Stimulated activated CD8-positive, alpha-beta memory T cell treated with anti-CD3 and anti-CD28 coated beads, Interleukin-12 subunit alpha, Interleukin-12 subunit beta, amount 100 ng/mL, for 24 hours (primary cell): ENCODE results near the gene DAPK2.
"Not testable (repeated sequence)": the region's sequence is repeated elsewhere in the genome, so short reads cannot be mapped to it uniquely, and the experiment has no call there.

Experiments
- DNase-seq: peaks from one replicate; pipeline ENCODE4 v3.0.0-alpha.2; 2020; ENCODE audit errors: extremely low read depth

The DAPK2 gene

DNA sequence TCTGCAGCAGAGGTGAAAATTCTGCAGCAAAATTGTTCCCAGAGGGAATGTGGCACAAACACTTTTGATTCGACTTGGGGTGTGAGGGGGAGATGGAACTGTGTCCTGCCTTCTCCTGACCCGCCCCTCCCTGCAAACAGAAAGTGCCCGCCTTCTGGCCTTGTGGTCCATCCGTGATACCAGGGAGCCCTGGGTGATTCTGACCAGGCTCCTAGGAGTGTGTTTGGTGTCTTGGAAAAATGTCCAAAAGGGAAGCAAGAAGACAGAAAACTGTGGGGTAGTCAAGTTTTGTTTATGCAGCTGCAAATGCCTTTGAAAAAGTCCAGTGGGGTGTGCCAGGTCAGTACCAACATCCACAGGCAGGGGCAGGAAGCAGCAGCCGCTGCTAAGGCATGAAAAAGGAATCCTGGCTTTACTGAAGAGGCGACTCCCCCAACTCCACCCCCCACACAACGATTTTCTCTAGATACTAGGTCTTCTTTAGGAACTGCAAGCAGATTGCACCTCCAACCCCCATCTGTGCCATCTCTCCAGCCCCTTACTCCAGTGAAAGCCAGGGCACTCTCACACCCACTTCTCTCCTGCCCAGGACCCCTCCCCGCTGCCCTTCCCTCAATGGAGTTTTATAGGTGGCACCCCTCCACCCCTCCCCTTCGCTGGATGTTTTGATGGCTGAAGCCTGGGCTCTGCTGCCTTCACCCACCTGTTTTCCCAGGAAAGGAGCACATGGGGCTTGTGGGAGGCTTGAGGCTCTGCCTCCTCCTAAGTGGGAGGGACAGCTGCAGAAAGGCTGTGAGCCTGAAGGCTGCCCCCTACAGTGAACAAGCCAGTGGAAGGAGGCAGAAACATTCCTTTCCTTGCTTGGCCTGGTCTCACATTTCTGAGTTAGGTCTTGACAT is 130.2 kb downstream of the DAPK2 start:
- DNase-seq: no peak

DNA sequence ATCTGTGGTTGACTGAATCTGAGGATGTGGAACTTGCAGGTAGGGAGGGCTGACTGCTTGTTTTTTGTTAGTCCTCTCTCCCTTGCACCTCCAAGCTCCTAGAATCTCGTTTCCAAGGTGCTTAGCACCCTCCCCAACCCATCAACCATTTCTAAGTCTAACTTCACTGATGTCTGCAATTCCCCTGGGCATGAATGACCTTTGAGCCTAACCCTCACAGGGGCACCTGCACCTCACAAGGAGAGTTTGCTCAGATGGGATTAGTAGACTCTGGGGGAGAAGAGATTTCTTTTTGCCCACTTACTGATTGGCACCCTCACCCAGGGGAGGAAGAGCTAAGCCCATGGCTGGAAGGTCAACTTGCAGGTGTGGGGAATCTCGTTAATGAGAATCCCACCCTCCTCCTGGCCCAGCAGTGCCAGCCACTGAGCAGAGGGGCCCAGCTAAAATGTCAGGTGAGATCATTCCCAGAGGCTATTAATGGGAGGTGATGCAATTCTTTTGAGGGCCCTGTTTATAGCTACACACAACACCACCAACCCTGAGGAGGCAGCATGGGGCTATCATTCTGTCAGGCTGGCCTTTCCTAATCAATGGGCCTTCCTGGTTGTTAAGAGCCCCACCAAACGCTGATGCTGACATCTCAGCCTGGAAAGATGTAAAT is 130.9 kb downstream of the DAPK2 start:
- no peak for DNase-seq

DNA sequence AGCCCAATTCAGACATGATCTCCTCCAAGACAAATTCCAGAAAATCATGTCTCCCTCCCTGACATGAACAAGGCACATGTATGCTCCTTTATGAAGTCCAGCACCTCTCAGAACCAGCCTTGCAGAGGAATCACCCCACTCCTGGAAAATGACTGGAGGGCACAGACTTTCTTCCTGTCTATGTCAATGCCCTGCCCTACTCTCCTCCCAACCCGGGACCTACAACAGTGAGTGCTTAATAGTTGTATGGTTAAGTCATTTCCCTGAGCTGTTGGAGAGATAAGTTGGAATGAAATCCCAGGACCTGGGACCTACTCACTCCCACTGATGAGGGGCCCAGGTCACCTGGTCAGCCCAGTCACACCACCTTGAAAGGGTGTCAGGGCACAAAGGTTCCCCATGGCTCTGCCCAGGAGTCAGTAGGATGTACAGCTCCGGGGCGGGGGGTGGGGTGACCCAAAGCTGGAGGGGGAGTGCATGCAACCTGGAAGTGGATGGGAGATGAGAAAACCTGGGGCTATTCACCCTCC is 132.4 kb downstream of the DAPK2 start:
- DNase-seq: no peak

DNA sequence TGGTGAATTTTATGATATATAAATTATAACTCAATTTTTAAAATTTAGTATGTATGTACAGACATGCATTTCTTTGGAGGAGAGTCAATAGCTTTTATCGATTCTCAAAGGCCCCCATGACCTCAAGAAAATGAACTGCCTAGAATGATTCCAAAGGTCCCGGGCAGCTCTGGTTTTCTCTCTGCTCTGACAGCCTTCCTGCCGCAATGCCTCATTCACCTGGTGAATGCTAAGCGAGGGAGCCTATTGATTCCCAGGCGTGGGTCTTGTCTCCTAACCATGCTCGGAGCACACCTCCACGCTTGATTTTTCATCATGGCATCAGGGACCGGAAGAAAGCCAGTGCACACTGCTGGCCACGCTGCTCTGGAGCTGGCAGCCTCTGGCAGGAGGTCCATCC is 132.9 kb downstream of the DAPK2 start:
- no peak for DNase-seq

DNA sequence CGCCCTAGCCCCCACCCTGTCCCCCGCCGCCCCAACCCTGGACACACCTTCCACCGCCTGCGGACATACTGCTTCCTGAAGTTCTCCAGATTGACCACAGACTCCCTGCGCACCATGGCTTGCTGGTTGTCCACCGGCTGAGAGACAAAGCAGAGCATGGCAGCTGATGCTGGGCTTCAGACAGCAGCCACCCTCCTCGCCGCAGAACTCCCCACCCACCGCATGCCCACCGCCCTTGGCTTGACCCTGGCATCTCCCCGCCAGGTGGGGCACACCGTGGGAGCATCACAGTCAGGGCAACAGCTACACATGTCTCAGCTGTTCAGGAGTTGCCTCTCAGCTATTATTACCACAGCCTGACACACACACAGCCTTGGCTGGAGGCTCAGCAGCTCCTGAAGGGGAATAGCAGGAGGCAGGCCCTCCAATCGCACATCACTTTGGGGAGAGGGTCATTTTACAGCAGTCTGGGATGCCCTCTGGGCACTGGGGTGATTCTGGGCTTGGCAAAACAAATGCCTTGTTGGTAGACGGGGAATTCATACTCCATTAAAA is 134.1 kb downstream of the DAPK2 start:
- DNase-seq: no peak

DNA sequence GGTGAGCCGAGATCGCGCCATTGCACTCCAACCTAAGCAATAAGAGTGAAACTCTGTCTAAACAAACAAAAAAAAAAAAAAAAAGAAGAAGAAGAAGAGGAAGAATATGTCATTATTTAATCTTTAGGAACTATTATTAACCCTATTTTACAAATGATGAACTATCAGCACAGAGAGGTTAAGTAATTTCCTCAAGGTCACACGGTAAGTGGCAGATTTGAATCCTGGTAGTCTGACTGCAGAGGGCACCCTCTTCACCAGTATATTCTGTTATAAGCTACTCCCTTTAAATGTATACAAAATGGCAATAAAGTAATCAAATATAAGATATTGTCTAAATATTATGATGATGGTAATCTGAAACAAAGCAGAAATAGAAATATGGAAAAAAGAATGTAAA is 135.1 kb downstream of the DAPK2 start:
- DNase-seq: no peak

DNA sequence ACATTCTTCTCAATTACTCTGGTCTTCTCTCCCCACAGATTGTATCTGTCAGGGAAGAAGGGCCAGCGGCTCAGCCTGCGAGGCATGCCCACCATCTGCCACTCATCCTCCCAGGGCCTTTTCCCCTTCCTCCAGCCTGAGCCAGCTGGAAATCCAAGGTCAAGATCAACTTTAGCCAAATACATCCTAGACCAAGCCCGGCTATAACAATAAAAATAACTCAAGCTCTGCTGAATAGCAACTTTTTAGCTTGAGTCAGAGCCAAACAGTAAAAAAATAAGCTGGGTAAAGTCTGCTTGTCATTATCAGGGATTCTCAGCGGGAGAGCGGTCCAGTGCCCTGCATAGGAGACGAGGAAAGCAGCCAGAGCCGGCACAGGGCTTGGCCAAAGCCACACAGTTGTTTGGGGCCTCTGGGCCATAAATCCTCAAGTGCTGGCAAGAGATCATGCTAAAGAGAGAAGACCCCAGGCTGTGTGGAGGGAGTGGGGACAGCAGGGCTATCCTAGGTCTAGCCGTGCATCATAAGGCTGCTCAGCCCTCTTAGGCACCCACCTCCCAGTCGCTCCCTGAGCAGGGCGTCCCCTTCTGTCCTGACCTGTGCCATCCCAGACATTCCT is 136.4 kb downstream of the DAPK2 start:
- DNase-seq: no peak

DNA sequence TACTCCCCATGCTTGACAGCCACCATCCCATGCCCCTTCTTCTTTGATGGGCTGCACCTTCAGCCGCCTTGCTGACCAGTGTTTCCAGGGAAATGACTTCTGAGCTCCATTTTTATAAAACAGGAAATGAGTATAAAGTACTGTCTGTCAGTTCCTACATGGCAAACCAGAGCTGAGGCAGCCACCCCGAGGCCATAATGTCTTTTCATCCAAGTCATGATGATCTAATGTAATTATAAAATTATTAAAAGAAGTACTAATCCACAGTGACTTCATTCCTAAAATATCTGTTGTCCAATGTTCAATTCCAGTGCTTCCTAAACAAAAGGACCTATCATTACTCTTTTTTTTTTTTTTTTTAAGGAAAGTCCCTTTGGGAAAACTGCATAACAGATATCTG is 137.3 kb downstream of the DAPK2 start:
- no peak for DNase-seq

DNA sequence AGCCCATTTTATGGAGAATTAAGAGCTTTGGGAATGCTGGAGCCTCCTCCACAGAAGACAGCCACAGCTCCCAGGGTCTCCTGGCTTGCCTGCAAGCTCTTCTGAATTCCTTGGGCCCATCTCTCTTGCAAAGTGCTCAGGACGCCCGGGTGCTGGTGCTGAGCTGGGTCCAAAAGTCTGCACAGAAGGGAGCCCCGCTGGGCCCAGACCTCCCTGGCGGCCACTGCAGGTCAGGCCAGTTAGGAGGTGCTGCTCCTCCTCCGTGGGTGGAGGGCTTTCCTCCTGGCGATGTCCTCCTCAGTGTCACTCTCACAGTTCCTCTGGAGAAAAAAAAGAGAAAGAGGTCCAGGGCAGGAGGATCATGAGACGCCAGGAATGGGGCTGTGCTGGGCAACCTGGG is 138.0 kb downstream of the DAPK2 start:
- DNase-seq: no peak

DNA sequence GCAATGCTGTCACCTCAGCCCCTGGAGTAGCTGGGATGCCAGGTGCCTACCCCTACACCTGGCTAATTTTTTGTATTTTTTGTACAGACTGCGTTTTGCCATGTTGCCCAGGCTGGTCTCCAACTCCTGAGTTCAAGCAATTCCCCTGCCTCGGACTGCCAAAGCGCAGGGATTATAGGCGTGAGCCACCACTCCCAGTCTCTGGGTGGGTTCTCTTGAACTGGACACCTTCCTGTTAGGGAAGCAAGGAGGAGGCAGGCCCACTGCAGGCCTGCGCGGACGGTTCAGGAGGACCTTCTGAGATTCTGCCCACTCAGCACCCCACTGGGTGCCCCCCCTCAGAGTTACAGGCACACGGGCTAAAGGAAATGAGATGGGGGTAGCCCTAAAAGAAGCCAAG is 138.8 kb downstream of the DAPK2 start:
- no peak for DNase-seq

DNA sequence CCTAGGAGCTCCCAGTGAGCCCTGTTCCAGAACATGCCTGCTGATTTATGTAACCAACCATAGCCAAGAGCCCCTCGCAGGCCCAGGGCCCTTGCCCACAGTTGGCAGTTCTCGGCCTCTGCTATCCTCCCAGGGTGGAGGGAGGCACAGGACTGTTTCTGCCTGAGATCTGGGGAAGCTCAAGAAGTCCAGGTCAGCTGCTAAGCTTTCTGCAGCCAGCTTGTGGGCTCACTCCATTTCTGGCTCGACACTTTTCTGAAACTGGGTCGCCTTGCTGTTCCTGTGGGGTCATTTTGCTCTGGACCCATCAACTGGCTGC is 140.1 kb downstream of the DAPK2 start:
- DNase-seq: no peak

DNA sequence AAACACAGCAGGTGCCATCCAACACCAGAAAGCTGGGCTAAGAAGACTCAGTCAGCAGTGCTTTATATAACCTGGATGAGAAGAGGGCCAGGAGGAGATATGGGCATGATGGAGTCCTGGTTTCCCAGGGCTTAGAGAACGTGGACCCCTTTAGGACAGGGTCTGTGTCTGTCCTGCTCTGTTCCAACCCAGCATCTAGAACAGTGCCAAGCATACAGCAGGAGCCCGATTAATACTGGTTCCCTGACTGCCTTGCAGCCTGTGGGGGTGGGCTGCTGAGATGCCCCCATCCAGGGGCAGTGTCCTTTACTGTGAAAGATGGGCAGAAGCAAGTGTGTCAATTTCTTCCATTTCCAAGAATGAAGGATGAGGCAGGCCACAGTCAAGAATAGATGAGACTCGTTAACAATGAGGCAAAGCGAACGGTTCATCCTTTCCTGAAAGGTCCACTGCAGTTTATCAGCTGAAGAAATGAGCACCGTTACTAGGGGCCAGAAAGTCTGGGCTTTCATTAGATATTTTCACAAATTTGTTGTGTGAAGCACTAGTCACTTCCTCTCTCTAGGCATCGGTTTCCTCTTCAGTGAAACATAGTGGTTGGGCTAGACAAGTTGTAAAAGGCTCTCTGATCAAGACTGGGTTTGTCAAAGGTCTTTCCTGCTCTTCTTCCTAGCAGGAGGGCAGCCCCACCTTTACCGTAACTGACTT is 140.6 kb downstream of the DAPK2 start:
- DNase-seq: no peak

DNA sequence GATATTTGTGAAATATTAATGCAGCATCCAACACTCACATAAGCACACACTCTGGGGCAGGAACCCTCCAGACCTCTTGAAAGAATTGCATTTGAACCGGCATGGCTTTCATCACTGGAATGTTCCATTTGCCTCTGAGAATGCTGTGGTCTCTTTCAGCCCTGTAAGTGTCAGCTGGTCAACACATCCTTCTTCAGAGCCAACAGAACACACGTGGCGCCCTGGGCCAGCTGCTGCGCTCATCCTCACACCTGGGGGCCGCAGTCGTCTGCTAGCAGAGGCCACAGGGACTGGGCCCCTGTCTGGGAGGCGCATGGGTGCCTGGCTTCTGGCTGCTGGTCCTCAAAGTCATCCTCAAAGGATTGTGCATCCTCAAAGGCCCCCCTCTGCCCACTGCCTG is 141.2 kb downstream of the DAPK2 start:
- no peak for DNase-seq

DNA sequence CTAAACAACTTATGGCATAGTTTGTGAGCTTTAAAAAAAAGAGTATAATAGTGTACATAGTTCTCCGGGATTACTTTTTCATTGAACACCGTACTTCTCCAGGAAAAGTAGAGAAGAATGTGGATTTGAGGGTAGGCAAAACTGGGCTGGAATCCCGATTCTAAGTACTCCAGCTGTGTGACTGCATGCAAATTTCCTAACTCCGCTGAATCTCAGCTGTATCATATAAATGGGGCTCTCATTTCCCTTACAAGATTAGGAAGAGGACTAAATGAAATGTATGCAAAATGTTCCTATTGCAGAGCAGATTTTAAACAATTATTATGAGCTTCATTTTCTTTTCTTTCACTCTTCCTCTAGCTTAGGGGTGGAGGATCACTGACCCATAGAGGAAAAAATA is 142.2 kb downstream of the DAPK2 start:
- DNase-seq: no peak

DNA sequence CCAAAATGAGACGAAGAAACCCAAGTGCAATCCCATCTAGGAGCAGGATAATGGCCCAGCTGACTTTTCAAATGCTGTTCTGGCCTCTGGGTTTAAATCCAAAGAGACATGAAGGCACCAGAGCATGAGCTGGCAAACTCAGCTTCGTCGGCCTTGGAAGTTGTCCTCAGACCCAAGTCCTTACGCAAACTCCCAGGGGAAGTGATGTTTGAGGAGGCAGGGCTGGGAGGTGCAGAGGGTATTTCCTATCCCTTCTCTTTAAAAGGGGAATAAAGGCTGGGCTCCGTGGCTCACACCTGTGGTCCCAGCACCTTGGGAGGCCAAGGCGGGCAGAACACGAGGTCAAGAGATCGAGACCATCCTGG is 143.6 kb downstream of the DAPK2 start:
- no peak for DNase-seq

DNA sequence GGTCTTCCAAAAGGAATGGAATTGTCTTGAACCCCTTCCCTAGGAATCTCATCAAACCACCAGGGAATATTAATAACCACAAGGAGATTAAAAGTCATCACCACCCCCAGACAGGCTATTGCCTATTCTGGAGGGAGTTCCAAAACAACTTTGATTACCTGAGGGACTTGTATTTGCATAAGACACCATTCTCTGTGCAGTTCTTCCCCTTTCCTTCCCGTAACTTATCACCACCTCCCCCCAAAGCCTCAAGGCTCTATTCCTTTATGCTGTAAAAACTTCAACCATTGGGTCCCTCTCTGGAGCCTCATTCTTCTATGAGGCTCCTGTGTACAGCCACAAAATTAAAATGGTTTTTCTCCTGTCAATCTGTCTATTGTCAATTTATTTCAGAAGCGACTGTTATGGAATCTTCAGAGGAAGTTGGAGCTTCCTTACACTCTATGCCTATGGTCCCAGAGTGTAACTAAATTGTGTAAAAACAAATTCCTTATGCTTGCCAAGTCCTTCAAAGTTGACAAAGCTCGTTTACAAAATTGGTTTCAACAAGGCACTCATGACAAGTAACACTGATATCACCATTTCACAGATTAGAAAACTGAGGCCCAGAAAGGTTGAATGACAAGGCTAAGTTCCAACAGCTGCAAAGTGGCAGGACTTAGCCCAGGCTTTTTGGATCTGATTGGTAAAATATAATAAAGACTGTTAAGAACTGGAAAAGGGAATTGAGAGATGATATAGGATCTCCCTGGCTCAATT is 144.2 kb downstream of the DAPK2 start:
- no peak for DNase-seq

DNA sequence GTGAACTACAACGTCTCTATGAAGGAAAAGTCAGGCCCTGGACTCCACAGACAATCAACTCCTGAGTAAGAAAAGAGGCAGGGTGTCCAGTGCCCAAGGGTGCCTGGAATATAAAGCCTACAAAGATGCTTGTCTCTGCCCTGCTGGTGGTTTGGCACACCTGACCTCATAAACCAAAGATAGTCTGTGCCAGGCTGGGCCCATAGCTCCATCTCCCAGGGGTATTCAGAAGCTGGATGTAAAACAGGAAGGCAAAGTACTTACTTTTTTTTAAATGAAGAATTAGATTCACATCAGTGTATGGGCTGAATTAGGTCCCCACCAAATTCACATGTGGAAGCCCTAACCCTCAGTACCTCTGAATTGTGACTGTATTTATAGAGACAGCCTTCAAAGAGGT is 146.0 kb downstream of the DAPK2 start:
- no peak for DNase-seq

DNA sequence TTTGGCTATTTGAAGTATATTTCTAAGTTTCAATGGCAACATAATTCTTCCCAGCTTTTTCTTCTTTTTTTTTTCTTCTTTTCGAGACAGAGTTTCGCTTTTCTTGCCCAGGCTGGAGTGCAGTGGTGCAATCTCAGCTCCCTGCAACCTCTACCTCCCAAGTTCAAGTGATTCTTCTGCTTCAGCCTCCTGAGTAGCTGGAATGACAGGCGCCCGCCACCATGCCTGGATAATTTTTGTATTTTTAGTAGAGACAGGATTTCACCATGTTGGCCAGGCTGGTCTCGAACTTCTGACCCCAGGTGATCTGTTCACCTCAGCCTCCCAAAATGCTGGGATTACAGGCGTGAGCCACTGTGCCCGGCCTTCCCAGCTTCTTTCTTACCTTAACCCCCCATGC is 146.7 kb downstream of the DAPK2 start:
- DNase-seq: not testable (repeated sequence)

DNA sequence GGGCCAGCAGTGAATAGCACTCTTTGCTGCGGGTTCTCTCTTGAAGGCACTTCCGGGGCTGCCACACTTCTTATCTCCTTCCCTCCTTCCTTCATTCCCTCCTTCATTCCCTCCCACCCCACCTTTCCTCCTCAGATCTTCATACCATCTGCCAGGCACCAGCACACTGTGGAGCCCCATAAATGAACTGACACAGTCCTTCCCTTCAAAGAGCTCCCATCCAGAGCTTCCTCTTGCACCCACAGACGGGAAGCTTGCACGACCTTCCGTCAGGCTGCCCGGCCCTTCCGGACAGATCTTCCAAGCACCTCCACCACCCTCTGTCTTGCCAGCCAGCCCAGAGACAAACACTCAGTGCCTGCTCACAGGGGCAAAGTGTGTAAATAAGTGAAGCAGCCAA is 147.1 kb downstream of the DAPK2 start:
- no peak for DNase-seq

DNA sequence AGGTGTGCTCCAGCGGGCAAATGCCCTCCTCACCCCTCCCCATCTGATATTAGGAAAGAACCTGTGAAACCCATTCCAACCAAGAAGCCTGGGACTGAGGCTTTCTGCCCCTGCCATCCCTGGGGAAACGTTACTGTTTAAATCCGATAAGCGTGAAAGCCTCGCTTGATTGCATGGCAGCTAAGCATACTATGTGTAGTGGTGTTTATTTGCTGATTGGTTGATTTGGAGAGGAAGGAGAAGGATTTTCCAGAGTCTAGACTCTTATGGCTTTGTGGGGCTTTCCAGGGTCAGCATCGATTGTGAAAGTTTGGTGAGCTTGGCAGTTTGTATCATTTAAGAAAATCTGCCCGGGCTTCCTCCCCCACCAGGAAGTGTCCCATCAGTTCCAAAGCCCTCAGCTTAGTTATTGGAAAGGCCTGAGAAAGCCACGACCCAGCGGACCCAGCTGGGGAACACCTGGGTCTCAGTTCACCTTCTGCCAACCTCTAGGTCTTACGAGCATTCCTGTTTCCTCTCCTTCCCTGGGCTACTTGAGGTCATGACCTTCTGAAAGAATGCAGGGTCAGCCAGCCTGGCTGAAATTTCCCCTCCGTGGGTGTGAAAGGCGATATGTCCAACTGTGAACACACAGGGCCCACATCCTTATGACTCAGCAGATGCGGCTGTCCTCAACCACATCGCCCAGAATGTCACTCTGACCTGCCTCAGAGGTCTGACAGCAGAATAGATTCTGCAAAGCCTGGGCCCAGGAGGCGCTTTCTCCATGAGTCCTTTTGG is 149.8 kb downstream of the DAPK2 start:
- no peak for DNase-seq
